ENCODE data around the gene PTPN13.

The PTPN13 gene

GRCh38 chr4:86657910-86658309 is 63.8 kb downstream of the PTPN13 start:
- TF ChIP-seq FOXP2 (optimal IDR thresholded peaks at IDR 0.05; ENCODE audit: borderline replicate concordance, extremely low read depth, extremely low read length, insufficient read depth) (no peak), POLR2AphosphoS5 (IDR thresholded peaks at IDR 0.05; ENCODE audit: low read depth, low read length) (no peak), TAF1 (IDR thresholded peaks at IDR 0.05; ENCODE audit: borderline replicate concordance, insufficient read depth, low read length) (no peak), SIN3A (IDR thresholded peaks at IDR 0.05; ENCODE audit: borderline replicate concordance, insufficient read depth, low read length) (no peak), REST (IDR thresholded peaks at IDR 0.05; ENCODE audit: insufficient read depth in 1 of 2, low read depth in 2 of 2, low read length in 2 of 2) (no peak)

GRCh38 chr4:86660401-86660800 is 66.3 kb downstream of the PTPN13 start:
- TF ChIP-seq FOXP2 (optimal IDR thresholded peaks at IDR 0.05; ENCODE audit: borderline replicate concordance, extremely low read depth, extremely low read length, insufficient read depth), result no peak
- TF ChIP-seq REST (IDR thresholded peaks at IDR 0.05; ENCODE audit: insufficient read depth in 1 of 2, low read depth in 2 of 2, low read length in 2 of 2), result no peak
- TF ChIP-seq SIN3A (IDR thresholded peaks at IDR 0.05; ENCODE audit: borderline replicate concordance, insufficient read depth, low read length), result no peak
- no peak for TF ChIP-seq POLR2AphosphoS5 (IDR thresholded peaks at IDR 0.05; ENCODE audit: low read depth, low read length)
- TF ChIP-seq TAF1 (IDR thresholded peaks at IDR 0.05; ENCODE audit: borderline replicate concordance, insufficient read depth, low read length), result no peak

- TF ChIP-seq POLR2AphosphoS5 (IDR thresholded peaks at IDR 0.05; ENCODE audit: low read depth, low read length) (no peak), TAF1 (IDR thresholded peaks at IDR 0.05; ENCODE audit: borderline replicate concordance, insufficient read depth, low read length) (no peak), REST (IDR thresholded peaks at IDR 0.05; ENCODE audit: insufficient read depth in 1 of 2, low read depth in 2 of 2, low read length in 2 of 2) (no peak), SIN3A (IDR thresholded peaks at IDR 0.05; ENCODE audit: borderline replicate concordance, insufficient read depth, low read length) (no peak), FOXP2 (optimal IDR thresholded peaks at IDR 0.05; ENCODE audit: borderline replicate concordance, extremely low read depth, extremely low read length, insufficient read depth) (no peak)
Observed at GRCh38 chr4:86661006-86661405, 66.9 kb downstream of the PTPN13 start.

GRCh38 chr4:86661418-86661817 is 67.3 kb downstream of the PTPN13 start:
- no peak for TF ChIP-seq POLR2AphosphoS5 (IDR thresholded peaks at IDR 0.05; ENCODE audit: low read depth, low read length)
- no peak for TF ChIP-seq REST (IDR thresholded peaks at IDR 0.05; ENCODE audit: insufficient read depth in 1 of 2, low read depth in 2 of 2, low read length in 2 of 2)
- TF ChIP-seq TAF1 (IDR thresholded peaks at IDR 0.05; ENCODE audit: borderline replicate concordance, insufficient read depth, low read length), result no peak
- no peak for TF ChIP-seq FOXP2 (optimal IDR thresholded peaks at IDR 0.05; ENCODE audit: borderline replicate concordance, extremely low read depth, extremely low read length, insufficient read depth)
- no peak for TF ChIP-seq SIN3A (IDR thresholded peaks at IDR 0.05; ENCODE audit: borderline replicate concordance, insufficient read depth, low read length)

GRCh38 chr4:86664959-86665358 is 70.8 kb downstream of the PTPN13 start:
- TF ChIP-seq SIN3A (IDR thresholded peaks at IDR 0.05; ENCODE audit: borderline replicate concordance, insufficient read depth, low read length) (no peak), REST (IDR thresholded peaks at IDR 0.05; ENCODE audit: insufficient read depth in 1 of 2, low read depth in 2 of 2, low read length in 2 of 2) (no peak), FOXP2 (optimal IDR thresholded peaks at IDR 0.05; ENCODE audit: borderline replicate concordance, extremely low read depth, extremely low read length, insufficient read depth) (no peak), TAF1 (IDR thresholded peaks at IDR 0.05; ENCODE audit: borderline replicate concordance, insufficient read depth, low read length) (no peak), POLR2AphosphoS5 (IDR thresholded peaks at IDR 0.05; ENCODE audit: low read depth, low read length) (no peak)
